ENCODE data around the gene LRMDA.

Gene LRMDA

DNA sequence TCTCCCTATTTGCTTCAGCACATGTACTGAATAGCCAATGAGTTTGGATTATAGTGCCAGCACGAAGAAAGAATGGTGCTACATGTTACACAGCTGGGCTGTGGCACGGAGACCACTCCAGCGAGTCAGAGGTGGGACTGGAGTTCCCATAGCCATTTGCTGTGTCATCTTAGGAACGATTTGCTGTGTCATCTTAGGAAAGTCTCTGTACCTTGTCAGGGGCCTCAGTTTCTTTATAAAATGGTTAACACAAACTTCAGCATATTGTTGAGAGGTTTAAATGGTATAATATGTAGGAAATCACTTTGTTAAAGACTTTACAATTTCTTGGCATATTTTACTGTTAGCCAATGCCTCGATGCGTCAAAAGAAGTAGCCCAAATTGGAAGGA, 609.4 kb downstream of the LRMDA start:
- TF ChIP-seq, protein P1, sequence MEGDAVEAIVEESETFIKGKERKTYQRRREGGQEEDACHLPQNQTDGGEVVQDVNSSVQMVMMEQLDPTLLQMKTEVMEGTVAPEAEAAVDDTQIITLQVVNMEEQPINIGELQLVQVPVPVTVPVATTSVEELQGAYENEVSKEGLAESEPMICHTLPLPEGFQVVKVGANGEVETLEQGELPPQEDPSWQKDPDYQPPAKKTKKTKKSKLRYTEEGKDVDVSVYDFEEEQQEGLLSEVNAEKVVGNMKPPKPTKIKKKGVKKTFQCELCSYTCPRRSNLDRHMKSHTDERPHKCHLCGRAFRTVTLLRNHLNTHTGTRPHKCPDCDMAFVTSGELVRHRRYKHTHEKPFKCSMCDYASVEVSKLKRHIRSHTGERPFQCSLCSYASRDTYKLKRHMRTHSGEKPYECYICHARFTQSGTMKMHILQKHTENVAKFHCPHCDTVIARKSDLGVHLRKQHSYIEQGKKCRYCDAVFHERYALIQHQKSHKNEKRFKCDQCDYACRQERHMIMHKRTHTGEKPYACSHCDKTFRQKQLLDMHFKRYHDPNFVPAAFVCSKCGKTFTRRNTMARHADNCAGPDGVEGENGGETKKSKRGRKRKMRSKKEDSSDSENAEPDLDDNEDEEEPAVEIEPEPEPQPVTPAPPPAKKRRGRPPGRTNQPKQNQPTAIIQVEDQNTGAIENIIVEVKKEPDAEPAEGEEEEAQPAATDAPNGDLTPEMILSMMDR (IDR thresholded peaks at IDR 0.05) = no peak
- Histone ChIP-seq H3K4me1 (no peaks in the 10 kb centered on the region), H3K9me3 (ENCODE audit: control insufficient read depth, low read length) (no peaks in the 10 kb centered on the region), H3K79me2 (no peaks in the 10 kb centered on the region), H2AFZ (no peak overlapping the region), H3K4me3 (ENCODE audit: low read depth, low read length) (no peak overlapping the region), H3K36me3 (ENCODE audit: control insufficient read depth, insufficient read depth, low read length) (no peaks in the 10 kb centered on the region), H3K4me2 (ENCODE audit: low read length) (no peak overlapping the region), H3K27ac (no peak overlapping the region), H3K9ac (no peak overlapping the region), H3K27me3 (ENCODE audit: control insufficient read depth, insufficient read depth, low read length) (no peaks in the 10 kb centered on the region)

DNA sequence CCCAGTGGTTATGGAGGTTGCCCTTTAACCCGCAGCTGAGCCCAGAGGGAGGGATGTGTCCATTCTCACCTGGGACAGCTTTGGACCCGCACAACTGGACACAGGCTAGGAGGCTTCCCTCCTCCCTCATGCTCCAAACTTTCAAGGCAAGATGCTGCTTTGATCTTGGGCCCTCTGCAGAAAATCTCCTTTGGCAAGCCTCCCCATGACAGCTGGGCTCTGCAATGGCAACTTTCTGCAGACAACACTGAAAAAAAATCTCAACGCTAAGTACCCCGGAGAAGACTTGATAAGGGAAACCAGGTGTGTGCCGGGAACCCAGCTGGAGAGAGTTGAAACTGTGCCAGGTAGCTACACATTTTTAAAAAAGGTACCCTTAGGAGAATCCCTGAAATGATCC, 610.1 kb downstream of the LRMDA start:
- Histone ChIP-seq H3K27me3 (ENCODE audit: control insufficient read depth, insufficient read depth, low read length) (no peaks in the 10 kb centered on the region), H3K79me2 (no peaks in the 10 kb centered on the region), H3K9ac (no peak overlapping the region), H3K4me3 (ENCODE audit: low read depth, low read length) (no peak overlapping the region), H3K9me3 (ENCODE audit: control insufficient read depth, low read length) (no peaks in the 10 kb centered on the region), H3K4me1 (no peaks in the 10 kb centered on the region), H2AFZ (no peak overlapping the region), H3K4me2 (ENCODE audit: low read length) (no peak overlapping the region), H3K36me3 (ENCODE audit: control insufficient read depth, insufficient read depth, low read length) (no peaks in the 10 kb centered on the region), H3K27ac (no peak overlapping the region)
- TF ChIP-seq, protein P1 (IDR thresholded peaks at IDR 0.05) = no peak

DNA sequence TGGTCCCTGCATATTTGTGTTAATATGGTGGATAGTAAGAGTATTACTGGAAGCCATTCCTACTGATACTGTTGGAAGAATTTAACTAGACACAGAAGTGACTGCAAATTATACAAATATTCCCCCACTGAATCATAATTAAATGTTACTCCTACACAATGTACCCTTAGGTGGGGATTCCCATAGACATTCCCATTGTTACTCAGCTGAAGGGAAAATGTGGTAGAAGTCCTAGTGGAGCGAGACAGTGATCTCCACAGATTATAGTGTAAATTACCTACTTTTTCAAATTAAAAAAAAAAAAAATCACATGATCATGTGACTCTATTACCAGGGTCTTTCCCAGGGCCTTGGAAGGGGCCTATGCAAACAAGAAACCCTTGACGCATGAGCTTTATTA, 611.8 kb downstream of the LRMDA start:
- TF ChIP-seq, protein P1 (IDR thresholded peaks at IDR 0.05) = no peak
- Histone ChIP-seq H3K4me3 (ENCODE audit: low read depth, low read length) (no peak overlapping the region), H2AFZ (no peak overlapping the region), H3K9me3 (ENCODE audit: control insufficient read depth, low read length) (no peaks in the 10 kb centered on the region), H3K4me2 (ENCODE audit: low read length) (no peak overlapping the region), H3K27ac (no peak overlapping the region), H3K4me1 (no peaks in the 10 kb centered on the region), H3K79me2 (no peaks in the 10 kb centered on the region), H3K36me3 (ENCODE audit: control insufficient read depth, insufficient read depth, low read length) (no peaks in the 10 kb centered on the region), H3K27me3 (ENCODE audit: control insufficient read depth, insufficient read depth, low read length) (no peaks in the 10 kb centered on the region), H3K9ac (no peak overlapping the region)

DNA sequence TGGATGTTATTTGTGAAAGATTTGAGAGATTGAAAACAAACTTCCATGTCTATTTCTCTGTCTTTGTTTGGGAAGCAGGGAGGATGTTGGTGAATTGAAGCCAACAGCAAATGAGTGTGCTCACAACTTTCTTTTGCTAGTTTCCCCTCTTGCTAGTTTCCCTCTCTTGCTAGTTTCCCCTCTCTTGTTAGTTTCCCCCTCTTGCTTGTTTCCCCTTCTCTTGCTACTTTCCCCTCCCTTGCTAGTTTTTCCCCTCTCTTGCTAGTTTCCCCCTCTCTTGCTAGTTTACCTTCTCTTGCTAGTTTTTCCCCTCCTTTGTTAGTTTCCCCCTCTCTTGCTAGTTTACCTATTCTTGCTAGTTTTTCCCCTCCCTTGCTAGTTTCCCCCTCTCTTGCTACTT, 613.3 kb downstream of the LRMDA start:
- TF ChIP-seq, protein P1 (IDR thresholded peaks at IDR 0.05) = no peak
- Histone ChIP-seq H3K4me1 (no peaks in the 10 kb centered on the region), H2AFZ (no peak overlapping the region)

DNA sequence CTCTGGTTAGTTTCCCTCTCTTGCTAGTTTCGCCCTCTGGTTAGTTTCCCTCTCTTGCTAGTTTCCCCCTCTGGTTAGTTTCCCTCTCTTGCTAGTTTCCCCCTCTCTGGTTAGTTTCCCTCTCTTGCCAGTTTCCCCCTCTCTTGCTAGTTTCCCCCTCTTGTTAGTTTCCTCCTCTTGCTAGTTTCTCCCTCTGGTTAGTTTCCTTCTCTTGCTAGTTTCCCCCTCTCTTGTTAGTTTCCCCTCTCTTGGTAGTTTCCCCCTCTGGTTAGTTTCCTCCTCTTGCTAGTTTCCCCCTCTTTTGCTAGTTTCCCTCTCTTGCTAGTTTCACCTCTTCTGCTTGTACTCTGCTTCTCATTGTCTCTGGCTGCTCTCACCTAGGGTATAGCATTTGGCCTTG, 613.8 kb downstream of the LRMDA start:
- Histone ChIP-seq H3K9me3 (ENCODE audit: control insufficient read depth, low read length) (no peaks in the 10 kb centered on the region), H3K4me3 (ENCODE audit: low read depth, low read length) (no peak overlapping the region), H3K4me1 (no peaks in the 10 kb centered on the region)

More for the DNA sequence above, 613.3 kb downstream of the LRMDA start:
- H3K27ac ChIP-seq = no peak overlapping the region
- no peak overlapping the region for H3K9ac ChIP-seq
- no peak overlapping the region for H3K4me2 ChIP-seq (ENCODE audit: low read length)
- H3K36me3 ChIP-seq (ENCODE audit: control insufficient read depth, insufficient read depth, low read length) = no peaks in the 10 kb centered on the region
- no peak overlapping the region for H3K4me3 ChIP-seq (ENCODE audit: low read depth, low read length)
- no peaks in the 10 kb centered on the region for H3K79me2 ChIP-seq
- H3K9me3 ChIP-seq (ENCODE audit: control insufficient read depth, low read length) = no peaks in the 10 kb centered on the region
- H3K27me3 ChIP-seq (ENCODE audit: control insufficient read depth, insufficient read depth, low read length) = no peaks in the 10 kb centered on the region

More for the DNA sequence above, 613.8 kb downstream of the LRMDA start:
- Histone ChIP-seq H3K27ac (no peak overlapping the region), H3K4me2 (ENCODE audit: low read length) (no peak overlapping the region), H3K27me3 (ENCODE audit: control insufficient read depth, insufficient read depth, low read length) (no peaks in the 10 kb centered on the region), H3K36me3 (ENCODE audit: control insufficient read depth, insufficient read depth, low read length) (no peaks in the 10 kb centered on the region), H2AFZ (no peak overlapping the region), H3K9ac (no peak overlapping the region), H3K79me2 (no peaks in the 10 kb centered on the region)
- TF ChIP-seq, protein P1 (IDR thresholded peaks at IDR 0.05) = no peak

Measured in parathyroid adenoma (tissue), 2 donors.